HPDE6-E6E7 (cell line): Measurements from ENCODE around the gene ACYP2.

Experiments used
- DNase-seq: peaks from one replicate; pipeline ENCODE4 v3.0.0; 2011; ENCODE audit warnings: missing footprints; ENCODE audit errors: extremely low spot score

Gene ACYP2

GRCh38 chr2:54325148-54325547 lies 209.7 kb downstream of the ACYP2 start:
- DNase-seq, result no peak

DNA sequence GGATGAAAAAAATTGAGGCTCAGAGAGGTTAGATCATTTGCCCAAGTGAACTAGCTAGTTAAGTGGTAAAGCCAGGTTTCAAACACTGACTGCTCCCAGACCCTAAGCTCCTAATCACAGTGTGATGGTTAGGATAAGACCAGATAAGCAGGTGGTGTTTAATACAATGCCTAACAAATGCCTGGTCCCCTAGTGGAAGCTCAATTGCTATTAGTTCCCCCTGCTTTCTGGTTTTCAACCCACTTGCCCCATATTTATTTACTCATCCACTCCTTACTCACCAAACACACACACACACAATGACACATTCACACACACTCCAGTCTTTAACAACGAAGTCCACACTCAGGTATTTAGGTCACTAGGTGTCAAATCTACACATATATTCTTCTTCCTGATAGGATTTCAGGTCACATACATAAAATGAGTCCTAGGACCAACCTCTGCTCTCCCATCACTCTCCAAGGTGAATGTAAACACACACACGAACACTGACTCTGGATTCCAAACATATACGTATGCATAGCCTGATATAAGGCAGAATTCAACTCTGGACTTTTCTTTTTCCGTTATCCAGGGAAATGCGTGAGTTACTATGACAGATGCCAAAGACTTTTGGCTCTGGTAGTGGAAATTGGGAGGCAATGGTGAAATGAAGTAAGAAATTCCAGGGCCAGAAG lies 214.2 kb downstream of the ACYP2 start:
- peak; percentile 3 for DNase-seq

DNA sequence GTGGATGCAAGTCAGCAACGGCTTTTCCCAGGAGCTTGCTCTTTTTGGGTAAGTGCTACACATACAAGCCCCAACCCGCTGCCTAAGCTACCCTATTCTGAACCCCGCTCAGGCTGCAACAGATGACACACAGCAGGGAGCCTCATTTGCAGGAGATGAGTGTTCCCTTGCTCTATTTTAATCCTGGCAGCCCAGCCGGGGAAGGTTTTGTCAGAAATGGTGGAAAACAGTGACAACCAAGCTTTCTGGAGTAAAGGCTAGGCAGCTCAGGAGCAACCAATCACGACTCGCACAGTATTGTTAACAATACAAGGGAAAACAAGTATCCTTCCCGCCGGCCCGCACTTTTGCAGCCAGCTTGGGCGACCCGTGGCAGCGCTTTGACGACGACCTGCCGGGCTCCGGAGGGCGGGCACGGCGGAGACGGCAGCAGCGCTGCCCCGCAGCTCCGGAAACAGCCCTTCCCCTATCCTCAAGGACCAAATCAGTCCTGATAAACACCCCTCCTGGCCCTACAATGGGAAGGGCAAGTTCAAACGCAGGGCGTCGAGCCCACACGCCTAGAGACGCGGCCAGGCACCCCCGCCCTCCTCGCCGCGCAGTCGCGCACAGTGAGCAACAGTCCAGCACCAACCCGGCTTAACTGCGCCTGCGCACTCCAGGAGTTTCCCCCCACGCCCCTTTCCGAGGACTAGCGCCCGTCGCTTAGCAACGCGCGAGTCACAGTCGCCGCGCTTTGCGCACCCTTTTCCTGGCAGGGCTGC lies 214.9 kb downstream of the ACYP2 start:
- DNase-seq, result peak; percentile 94

- DNase-seq, result no peak
These were observed 215.8 kb downstream of the ACYP2 start for GRCh38 chr2:54330926-54331835.

DNA sequence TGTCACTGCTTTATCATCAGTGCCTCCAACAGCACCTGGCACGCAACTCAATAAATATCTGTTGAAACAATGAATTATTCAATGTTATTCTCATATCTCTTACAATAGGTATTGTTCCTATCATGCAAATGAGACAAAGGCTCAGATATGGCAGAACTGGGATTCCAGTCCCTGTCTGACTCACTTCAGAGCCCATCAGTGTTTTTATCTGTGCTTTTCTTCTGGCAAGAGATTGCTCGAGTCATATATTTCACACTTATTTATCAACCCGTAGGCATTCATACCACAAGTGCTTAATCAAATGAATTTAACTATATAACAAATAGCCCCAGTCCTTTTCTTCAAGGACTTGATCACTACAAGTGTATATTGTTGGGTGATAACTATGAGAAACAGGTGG lies 217.0 kb downstream of the ACYP2 start:
- no peak for DNase-seq

GRCh38 chr2:54336136-54336976 lies 220.9 kb downstream of the ACYP2 start:
- DNase-seq, result no peak

DNA sequence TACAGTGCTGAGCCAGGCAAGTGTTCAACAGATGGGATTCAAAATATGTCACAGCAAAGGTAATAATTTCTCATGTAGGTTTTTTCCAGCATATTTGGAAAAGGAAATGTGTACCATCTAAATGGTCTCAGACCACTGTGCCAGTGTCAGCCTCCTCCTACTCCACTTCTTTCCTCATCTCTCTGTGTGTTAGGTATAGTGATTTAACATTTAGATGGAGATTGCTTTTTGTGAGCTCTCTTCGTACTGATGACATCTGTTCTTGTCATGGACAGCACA lies 221.5 kb downstream of the ACYP2 start:
- no peak for DNase-seq

DNA sequence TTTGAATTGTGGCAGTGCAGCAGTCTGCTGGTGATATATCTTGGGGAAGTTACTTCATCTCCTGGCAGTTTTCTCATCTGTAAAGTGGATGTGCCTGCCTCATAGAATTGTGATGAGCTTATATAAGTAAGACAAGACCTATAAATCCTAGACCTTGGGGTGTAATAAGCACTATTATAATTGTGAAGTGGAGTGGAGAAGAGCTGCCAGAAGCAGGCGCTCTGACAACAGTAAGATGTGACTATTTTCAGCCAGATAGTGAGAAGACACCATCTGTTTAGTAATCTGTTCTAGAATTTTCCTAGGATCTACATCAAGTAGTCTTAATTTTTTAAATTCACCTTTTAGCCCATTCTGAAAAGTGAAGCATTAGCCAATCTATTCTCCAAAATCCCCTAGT lies 226.2 kb downstream of the ACYP2 start:
- no peak for DNase-seq

DNA sequence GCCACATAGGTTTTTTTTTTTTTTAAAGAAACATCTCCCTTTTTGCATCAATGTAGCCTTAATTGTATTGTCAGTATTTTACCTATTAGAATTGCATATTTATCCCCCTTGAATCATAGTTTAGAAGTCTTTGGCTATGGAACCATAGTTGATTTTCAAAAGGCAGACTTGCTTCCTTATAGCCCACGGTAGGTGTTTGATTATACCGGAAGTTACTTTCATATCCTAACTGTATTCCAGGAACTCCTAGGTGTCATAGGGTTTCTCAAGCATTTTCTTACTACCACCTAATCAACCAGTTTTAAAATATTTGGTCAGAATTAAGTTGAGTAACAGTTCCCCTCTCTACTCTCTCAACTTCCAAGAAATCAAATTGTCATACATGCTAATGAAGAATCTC lies 227.2 kb downstream of the ACYP2 start:
- no peak for DNase-seq

DNA sequence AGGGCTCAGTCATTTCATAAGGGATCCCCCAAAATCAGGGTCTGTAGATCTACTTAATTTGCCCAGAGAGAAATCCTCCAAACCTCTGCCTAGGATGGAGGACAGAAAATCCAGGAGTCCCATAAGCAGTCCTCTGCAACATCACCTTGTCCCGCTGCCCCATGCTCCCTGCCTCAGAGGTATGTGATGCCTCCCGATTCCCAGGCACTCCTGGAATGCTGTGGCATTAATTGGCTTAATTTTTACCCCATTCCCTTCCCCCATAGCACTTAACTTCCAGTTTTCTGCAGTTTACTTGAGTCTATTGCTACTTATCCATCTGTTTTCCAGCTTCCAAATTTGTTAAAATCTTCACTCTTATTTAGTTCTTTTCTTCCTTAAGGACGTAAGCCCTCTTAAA lies 232.2 kb downstream of the ACYP2 start:
- DNase-seq, result no peak

DNA sequence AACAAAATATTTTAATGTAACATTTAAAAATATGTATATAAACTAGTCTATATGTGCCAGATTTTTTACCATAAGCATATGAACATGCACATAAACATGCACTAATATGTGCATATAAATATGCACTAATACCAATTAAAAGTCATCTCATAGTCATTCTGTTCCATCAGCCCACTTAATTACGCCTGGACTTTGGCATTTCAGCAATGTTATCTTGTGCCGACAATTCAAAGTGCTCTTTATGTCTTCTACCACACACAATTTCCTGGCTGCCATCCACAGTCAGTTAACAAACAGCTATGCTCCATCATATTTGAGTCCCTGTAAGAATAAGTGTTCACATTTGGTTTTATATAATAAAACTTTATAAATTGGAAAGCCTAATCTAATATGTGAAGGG lies 233.2 kb downstream of the ACYP2 start:
- no peak for DNase-seq

GRCh38 chr2:54350426-54350825 lies 235.0 kb downstream of the ACYP2 start:
- no peak for DNase-seq

DNA sequence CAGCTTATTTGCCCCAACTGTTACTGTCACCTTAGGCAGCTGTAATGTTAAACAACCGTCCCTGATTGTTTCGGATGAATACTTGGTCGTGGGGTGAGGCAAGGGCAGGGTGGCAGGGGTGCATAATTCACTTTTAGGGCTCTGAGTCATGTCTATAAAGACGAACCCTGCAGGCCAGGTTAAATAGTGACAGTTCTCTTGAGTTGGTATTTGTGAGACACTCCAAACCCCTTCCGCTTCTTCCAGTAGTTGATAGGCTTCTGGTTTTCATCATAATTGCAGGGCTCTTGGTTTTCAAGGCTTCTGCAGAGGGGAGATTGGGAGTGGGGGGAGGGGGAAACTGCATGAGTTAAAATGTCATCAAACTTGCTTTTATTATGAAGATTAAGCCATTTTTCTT lies 237.8 kb downstream of the ACYP2 start:
- DNase-seq, result no peak
